ENCODE results near the gene MRPL46.

DNA sequence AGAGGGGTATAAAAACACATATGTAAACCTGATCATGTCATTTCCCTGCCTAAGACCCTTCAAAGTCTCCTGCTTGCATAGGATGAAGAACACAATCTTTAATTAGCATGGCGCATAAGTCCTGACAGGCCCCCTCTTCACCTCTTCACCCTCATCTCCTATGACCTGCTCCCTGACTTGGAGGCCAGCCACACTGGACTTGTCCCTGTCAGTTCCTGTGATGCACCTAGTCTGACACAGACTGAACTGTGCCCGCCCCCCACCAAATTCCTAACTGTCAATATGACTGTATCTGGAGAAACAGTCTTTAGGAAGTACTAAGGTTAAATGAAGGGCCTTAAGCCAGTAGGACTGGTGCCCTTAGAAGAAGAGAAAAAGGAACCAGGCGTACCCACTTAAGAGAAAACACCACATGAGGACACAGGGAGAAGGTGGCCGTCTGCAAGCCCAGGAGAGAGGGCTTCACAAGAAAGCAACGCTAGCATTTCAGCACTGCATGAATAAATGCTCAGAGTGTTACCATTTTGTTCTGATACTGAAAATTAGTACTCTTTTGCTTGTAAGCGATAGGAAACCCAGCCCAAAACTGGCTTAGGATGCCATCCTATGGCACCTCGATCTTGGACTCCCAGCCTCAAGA lies 34.0 kb downstream of the MRPL46 start:
- TF ChIP-seq, protein P1, sequence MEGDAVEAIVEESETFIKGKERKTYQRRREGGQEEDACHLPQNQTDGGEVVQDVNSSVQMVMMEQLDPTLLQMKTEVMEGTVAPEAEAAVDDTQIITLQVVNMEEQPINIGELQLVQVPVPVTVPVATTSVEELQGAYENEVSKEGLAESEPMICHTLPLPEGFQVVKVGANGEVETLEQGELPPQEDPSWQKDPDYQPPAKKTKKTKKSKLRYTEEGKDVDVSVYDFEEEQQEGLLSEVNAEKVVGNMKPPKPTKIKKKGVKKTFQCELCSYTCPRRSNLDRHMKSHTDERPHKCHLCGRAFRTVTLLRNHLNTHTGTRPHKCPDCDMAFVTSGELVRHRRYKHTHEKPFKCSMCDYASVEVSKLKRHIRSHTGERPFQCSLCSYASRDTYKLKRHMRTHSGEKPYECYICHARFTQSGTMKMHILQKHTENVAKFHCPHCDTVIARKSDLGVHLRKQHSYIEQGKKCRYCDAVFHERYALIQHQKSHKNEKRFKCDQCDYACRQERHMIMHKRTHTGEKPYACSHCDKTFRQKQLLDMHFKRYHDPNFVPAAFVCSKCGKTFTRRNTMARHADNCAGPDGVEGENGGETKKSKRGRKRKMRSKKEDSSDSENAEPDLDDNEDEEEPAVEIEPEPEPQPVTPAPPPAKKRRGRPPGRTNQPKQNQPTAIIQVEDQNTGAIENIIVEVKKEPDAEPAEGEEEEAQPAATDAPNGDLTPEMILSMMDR (conservative IDR thresholded peaks at IDR 0.05; ENCODE audit: low read length) = no peak
- no peak for TF ChIP-seq EZH2phosphoT487 (IDR thresholded peaks at IDR 0.05; ENCODE audit: borderline replicate concordance)

Data from Loucy (cell line).